HG03565 (cell line): ENCODE measurements around the gene SSH3.
A peak's percentile ranks its signal among the peaks of the same experiment; 100 is the strongest.

Source experiments
- ATAC-seq: cut with Tn5 transposase; IDR thresholded peaks from one replicate; pipeline ENCODE4 v1.9.1; 2021; ENCODE audit warnings: mild to moderate bottlenecking, moderate library complexity; ENCODE audit not compliant: unreplicated experiment

The SSH3 gene

GRCh38 chr11:67268081-67268961, 35.0 kb upstream of the SSH3 start:
- ATAC-seq: no peak

GRCh38 chr11:67268962-67269268, 34.4 kb upstream of the SSH3 start:
- no peak for ATAC-seq

GRCh38 chr11:67269401-67270255, 33.7 kb upstream of the SSH3 start:
- no peak for ATAC-seq

GRCh38 chr11:67270256-67271204, 32.8 kb upstream of the SSH3 start:
- ATAC-seq: no peak

GRCh38 chr11:67271205-67271540, 32.2 kb upstream of the SSH3 start:
- no peak for ATAC-seq

GRCh38 chr11:67271541-67272284, 31.6 kb upstream of the SSH3 start:
- no peak for ATAC-seq

- no peak for ATAC-seq
Measured at GRCh38 chr11:67272327-67273259, 30.7 kb upstream of the SSH3 start.

- no peak for ATAC-seq
Measured at GRCh38 chr11:67273260-67273990, 29.9 kb upstream of the SSH3 start.

- no peak for ATAC-seq
Measured at GRCh38 chr11:67274768-67275605, 28.3 kb upstream of the SSH3 start.

GRCh38 chr11:67275606-67276409, 27.5 kb upstream of the SSH3 start:
- ATAC-seq: no peak

- ATAC-seq: no peak
Measured at GRCh38 chr11:67276781-67277230, 26.5 kb upstream of the SSH3 start.

- ATAC-seq: peak; percentile 65
Measured at GRCh38 chr11:67277231-67277961, 25.9 kb upstream of the SSH3 start.

- no peak for ATAC-seq
Measured at GRCh38 chr11:67278135-67278938, 25.0 kb upstream of the SSH3 start.

- ATAC-seq: no peak
Measured at GRCh38 chr11:67278939-67279588, 24.3 kb upstream of the SSH3 start.
